Measurements from ENCODE around the gene CHST14. TPM values are rescaled to one million over a fixed set of nuclear protein-coding genes. Genes with fewer than 3 reads are reported as not detected.

CHST14 gene, protein sequence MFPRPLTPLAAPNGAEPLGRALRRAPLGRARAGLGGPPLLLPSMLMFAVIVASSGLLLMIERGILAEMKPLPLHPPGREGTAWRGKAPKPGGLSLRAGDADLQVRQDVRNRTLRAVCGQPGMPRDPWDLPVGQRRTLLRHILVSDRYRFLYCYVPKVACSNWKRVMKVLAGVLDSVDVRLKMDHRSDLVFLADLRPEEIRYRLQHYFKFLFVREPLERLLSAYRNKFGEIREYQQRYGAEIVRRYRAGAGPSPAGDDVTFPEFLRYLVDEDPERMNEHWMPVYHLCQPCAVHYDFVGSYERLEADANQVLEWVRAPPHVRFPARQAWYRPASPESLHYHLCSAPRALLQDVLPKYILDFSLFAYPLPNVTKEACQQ
- total RNA-seq: 18.6 and 20.6 TPM in 2 replicates

DNA sequence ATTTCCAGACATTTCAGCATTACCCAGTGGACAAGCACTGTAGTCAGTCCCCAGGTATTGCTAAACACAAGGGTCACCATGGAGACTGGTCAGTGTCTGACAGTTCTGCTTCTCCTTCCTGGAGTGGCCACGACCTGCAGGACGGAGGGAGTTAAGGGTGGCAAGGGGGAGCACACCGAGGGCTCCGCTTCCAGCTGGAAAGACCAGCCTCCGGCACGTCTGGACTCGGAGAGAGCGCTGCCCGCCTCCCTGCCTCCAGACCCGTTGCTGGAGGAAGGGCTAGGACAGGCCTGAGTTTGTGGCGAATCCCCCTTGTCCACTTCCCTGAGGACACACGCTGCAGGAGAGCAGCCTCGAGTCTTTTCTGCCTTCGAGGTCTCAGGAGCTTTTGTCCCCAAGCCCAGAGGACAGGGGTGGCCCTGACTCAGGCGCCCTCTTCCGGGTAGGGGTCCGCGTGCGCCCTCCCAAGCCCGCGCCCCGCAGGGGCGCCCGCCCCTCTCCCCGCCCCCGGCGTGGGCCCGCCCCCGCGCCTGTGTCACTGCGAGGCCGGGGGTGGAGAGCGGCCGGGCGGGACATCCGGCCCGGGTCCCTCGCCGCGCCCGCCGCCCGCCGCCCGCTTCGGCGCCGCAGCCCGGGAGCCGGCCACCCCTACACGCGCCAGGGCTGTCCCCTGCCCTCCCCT lies at the start of gene CHST14:
Gene CHST14 (plus strand): TSS at position 562 of the 682 bp plus-strand sequence. CDS start 230 bp downstream, outside the sequence.

GRCh38 chr15:40440743-40441564 lies 29.8 kb upstream of the CHST14 start, which contains the start of gene BAHD1:
Gene BAHD1 (plus strand): TSS chr15:40440953. CDS start chr15:40458465, 17,512 bp downstream.

Other genes with a start within 250 kb of the CHST14 start
- gene PAK6, start 231.9 kb upstream of the CHST14 start, total RNA-seq: not detected in 2 replicates
- not detected in 2 replicates for gene ANKRD63, start 187.9 kb upstream of the CHST14 start, total RNA-seq
- gene PLCB2, start 163.0 kb upstream of the CHST14 start, total RNA-seq: 0.33 and 1.1 TPM in 2 replicates
- gene INAFM2, start 147.3 kb upstream of the CHST14 start, total RNA-seq: 15.0 and 19.6 TPM in 2 replicates
- 15.2 and 15.7 TPM in 2 replicates for gene CCDC9B, start 130.0 kb upstream of the CHST14 start, total RNA-seq
- gene PHGR1, start 120.0 kb upstream of the CHST14 start, total RNA-seq: not detected in 2 replicates
- gene DISP2, start 112.8 kb upstream of the CHST14 start, total RNA-seq: under 0.01 and 0.10 TPM in 2 replicates
- gene KNSTRN, start 88.3 kb upstream of the CHST14 start, total RNA-seq: 29.1 and 48.4 TPM in 2 replicates
- gene IVD, start 65.2 kb upstream of the CHST14 start, total RNA-seq: 32.3 and 36.9 TPM in 2 replicates
- 16.0 and 16.6 TPM in 2 replicates for gene BAHD1, start 30.0 kb upstream of the CHST14 start, total RNA-seq
- 16.0 and 24.2 TPM in 2 replicates for gene CCDC32, start 94.1 kb downstream of the CHST14 start, total RNA-seq
- gene RPUSD2, start 98.3 kb downstream of the CHST14 start, total RNA-seq: 11.2 and 12.7 TPM in 2 replicates
- 11.8 and 29.8 TPM in 2 replicates for gene KNL1, start 123.3 kb downstream of the CHST14 start, total RNA-seq
- 3.6 and 4.8 TPM in 2 replicates for gene RAD51, start 224.2 kb downstream of the CHST14 start, total RNA-seq

Data from vein endothelial cell (primary cell).